Pulmonary artery endothelial cell (primary cell): ENCODE measurements around the gene GTF2F2. TPM values are rescaled to one million over a fixed set of nuclear protein-coding genes. Genes with fewer than 3 reads are reported as not detected.

ENCODE experiments used
- DNase-seq: peaks from one replicate; pipeline ENCODE4 v3.0.0-alpha.2; 2011; ENCODE audit warnings: low read depth, low spot score
- total RNA-seq: library from RNA; depleted of rRNA; stranded (reverse); fragments of >200 nt; gene quantifications from 2 replicates; pipeline ENCODE4 v1.2.3, GENCODE V29; 2014

Gene GTF2F2
- total RNA-seq, 1 donor from 2014 or later: 23.6 TPM

DNA sequence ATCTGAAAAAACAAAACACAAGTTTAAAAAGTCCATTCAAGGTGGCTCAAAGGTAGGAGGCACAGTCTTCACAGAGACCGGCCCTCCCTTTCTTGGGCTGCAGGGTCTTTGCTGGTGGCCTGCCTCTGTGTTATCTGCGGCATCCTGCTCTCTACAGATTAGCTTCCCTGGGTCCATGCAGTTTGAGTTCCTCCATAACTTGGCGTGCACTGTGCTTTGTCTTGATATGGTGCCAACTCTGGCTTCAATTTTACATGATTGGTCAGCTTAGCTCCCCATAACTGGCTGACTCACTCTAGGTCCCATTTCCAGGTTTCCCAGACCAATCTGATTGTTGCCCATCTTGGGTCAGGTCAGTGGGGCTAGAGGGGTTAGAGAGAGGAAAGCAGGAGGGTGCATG is 178.9 kb downstream of the GTF2F2 start:
- no peak for DNase-seq

DNA sequence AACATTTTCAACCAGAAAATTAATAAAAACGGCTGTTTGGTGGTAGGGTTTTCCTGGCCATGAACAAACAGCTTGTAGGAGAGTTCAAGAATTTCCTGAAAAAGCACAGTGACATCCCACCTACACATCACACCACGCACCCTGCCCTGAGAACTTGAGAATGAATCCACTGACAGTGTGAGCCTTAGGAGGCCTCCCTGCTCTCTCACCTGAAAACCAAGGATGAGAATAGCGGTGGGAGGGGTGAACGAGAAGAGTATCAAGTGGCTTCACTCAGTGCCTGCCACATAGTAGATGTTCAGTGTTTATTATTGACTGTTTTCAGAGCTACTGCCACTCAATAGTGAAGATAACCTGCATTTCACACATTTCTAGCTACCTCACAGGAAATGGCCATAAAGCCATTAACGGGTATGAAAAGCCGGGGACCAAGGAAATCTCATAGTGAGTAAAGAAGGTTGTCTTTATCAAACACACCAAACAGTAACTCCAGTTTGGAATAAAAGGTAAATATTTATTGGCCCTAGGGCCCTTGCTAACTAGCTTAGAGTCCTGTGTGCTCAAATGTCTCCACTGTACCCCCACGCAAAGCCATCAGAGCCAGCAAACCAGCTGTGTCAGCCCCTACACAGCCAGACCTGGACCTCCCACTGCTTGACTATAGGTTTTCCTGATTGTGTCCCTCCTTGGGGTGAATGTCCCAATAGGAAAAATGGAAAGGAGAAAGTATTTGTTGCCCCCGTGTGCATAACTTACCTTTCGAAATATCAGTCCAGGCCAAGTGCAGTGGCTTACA is 180.1 kb downstream of the GTF2F2 start:
- DNase-seq: no peak

DNA sequence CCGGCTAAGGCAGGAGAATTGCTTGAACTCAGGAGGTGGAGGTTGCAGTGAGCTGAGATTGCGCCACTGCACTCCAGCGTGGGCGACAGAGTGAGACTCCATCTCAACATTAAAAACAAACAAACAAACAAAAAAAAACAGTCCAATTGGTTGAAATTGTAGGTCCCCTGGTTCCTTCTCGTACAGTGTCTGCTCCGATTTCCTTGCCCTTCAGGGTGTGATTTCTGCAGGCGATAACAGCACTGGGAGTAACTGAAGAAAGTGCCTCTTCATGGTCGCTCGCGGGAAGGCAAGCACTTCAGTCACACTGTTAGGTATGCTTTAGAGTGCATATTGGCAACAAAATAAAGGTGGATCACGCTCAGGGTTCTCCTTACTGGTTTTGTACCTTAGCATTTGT is 181.0 kb downstream of the GTF2F2 start:
- DNase-seq: no peak

- no peak for DNase-seq
These were observed 182.2 kb downstream of the GTF2F2 start for GRCh38 chr13:45302507-45302906.

- no peak for DNase-seq
These were observed 182.7 kb downstream of the GTF2F2 start for GRCh38 chr13:45303026-45303425.

- DNase-seq: no peak
These were observed 183.6 kb downstream of the GTF2F2 start for GRCh38 chr13:45303866-45304265.

- no peak for DNase-seq
These were observed 184.8 kb downstream of the GTF2F2 start for GRCh38 chr13:45305079-45305478.

DNA sequence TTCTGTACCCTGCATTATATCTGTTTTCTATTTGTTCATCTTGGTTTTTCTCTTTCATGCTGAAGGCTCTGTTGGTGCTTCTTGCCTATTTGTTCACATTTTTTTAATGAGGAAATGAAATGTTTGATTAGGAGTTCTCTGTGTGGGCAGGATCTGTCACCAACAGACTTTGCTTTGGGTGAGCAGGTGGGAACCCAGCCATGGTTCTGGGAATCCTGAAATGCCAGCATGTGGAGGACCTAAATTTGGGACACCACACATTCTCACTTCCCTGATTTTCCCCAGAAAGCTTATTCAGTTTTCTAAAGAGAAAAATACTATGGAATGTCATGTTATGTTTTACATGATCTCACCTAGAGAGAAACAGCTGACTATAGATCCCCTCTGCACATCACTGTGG is 186.7 kb downstream of the GTF2F2 start:
- DNase-seq: no peak

DNA sequence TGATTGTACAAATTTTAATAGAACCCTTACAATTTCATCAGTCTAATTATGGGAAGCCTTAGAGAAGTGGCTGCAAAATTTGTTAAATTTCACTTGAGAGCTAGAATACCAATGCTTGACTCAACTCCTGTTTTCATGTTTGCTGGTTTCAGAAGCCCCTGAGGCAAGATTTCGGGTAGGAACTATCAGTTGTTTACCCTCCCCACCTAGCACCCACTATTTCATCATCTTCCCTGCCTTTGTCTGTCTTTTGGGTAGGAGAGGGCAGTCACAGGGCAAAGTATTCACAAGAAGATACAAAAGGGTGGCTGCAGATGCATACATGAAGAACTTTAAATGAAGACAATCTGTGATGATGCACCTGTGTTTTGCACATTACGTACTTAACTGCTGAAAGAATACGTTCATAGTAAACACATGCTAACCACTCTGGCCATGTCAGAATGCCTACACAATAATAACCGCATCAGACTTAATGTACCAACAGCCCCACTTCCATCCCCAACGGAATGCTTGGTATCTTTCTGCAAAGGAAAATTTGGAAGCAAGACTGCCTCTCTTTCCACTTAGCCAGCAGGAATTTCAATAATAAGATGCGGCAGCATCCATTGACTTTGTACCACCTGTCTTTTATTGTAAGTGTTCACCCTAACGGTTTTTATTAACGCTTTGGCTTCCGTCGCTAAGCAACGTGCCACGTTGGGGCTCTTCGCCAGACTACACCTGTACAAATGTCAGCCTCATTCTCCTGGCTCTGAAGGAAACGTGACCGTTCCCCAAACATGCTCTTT is 190.2 kb downstream of the GTF2F2 start:
- DNase-seq: no peak

DNA sequence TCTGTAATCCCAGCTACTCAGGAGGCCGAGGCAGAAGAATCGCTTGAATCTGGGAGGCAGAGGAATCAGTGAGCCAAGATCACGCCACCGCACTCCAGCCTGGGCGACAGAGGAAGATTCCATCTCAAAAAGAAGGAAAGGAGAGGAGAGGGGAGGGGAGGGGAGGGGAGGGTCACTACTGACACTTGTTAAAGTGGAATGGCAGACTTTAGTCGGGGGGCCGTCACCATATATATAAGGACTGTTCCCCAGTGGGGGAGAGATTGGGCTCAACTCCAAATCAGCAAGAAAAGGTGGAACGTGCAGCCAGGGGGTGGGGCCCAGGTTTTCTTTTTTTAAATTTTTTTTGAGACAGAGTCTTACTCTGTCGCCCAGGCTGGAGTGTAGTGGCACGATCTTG is 194.5 kb downstream of the GTF2F2 start:
- no peak for DNase-seq

- DNase-seq: no peak
These were observed 195.3 kb downstream of the GTF2F2 start for GRCh38 chr13:45315520-45316167.

DNA sequence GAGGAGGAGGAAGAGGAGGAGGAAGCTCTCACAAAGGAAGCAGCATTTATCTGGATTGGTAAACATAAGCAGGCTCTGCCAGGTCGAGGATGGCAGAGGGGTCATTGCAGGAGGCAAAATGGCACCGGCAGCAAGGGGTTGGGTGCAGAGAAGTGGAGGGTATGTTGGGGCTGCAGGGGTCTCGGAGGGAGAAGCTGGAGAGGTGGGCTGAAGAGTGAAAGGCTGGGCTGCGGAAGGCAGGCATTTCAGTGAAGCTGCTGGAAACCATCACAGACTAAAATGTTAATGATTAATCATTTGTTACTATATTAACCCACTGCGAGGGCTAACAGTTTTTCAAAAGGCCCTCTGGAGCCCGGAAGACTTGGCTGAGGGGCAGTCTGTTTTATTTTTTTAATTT is 196.0 kb downstream of the GTF2F2 start:
- DNase-seq: no peak

GRCh38 chr13:45316996-45317395 is 196.7 kb downstream of the GTF2F2 start:
- DNase-seq: no peak

GRCh38 chr13:45320876-45321629 is 200.7 kb downstream of the GTF2F2 start:
- DNase-seq: no peak

- DNase-seq: no peak
These were observed 205.5 kb downstream of the GTF2F2 start for GRCh38 chr13:45325806-45326205.

DNA sequence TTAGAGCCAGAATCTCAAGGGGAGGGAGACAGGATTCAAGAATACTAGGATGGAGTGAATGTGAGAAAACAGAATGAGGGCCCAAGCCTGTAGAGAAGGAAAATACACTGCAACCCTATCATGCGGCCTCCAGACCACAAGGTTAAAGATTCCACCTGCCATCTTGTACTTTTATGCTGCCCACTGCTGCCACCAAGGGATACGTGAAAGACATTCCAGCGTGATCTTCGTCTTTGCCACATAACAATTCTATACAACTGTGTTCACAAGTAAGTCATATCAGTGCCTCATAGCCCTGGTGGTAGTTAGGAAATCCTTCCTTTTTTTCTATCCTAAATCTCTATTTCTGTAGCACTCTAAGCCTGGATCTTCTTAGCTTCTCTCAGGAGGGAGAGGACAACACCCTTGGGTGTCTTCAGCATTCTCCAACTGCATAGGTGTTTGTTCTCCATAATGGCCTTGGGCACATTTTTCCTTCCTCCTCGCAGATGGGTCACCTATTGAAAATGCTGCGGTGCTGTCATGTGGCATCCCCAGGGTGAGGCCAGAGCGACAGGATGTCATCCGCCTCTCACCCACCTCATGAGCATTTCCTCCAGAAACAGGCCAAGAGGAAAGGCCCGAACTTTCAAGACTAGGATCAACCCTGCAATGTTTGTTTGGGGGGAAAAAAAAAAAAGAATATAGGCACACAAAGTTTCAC is 207.1 kb downstream of the GTF2F2 start:
- no peak for DNase-seq

- no peak for DNase-seq
These were observed 208.4 kb downstream of the GTF2F2 start for GRCh38 chr13:45328661-45329111.

GRCh38 chr13:45331123-45331619 is 210.9 kb downstream of the GTF2F2 start:
- no peak for DNase-seq

- no peak for DNase-seq
These were observed 211.4 kb downstream of the GTF2F2 start for GRCh38 chr13:45331692-45332035.

DNA sequence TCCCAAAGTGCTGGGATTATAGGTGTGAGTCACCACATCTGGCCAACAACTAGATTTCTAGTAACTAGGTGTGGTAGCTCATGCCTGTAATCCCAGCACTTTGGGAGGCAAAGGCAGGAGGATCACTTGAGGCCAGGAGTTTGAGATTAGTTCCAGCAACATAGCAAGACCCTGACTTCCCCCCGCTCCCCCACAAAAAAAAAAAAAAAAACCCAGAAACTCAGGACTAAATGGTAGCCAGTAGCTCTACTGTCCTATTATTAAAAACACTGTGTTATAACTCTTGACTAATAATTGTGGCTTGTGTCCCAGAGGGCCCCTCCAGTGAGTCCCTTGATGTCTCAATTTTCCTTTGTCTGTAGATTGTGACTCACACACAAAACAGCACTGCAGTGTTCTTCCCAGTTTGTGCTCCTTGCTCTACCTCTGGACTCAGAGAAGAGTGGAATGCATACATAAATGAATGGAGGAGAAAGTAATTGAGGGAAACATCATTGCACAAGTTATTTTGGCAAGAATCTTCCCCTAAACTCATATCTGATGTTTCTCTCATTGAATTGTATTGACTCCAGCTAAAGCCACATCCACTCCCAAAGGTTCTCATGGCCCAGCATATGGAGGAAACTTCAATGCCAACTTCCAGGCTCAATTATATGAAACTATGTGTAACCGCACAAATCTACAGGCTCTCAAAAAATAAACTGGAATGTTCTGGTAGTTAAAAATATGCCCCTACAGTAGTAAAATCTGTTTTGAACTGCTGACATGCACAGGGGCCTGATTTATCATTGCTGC is 211.9 kb downstream of the GTF2F2 start:
- DNase-seq: no peak
